HG03135 (cell line): ENCODE measurements around the gene PGPEP1.
"Not testable (repeated sequence)": the region's sequence is repeated elsewhere in the genome, so short reads cannot be mapped to it uniquely, and the experiment has no call there.

Source experiments
- ATAC-seq: cut with Tn5 transposase; IDR thresholded peaks from one replicate; pipeline ENCODE4 v1.9.1; 2021; ENCODE audit warnings: mild to moderate bottlenecking, moderate library complexity; ENCODE audit not compliant: unreplicated experiment

The PGPEP1 gene

GRCh38 chr19:18363787-18364186, 23.4 kb downstream of the PGPEP1 start:
- no peak for ATAC-seq

GRCh38 chr19:18364277-18364825, 24.0 kb downstream of the PGPEP1 start:
- ATAC-seq: not testable (repeated sequence)

GRCh38 chr19:18364826-18365528, 24.6 kb downstream of the PGPEP1 start:
- no peak for ATAC-seq

GRCh38 chr19:18366021-18366435, 25.6 kb downstream of the PGPEP1 start:
- ATAC-seq: no peak

GRCh38 chr19:18368504-18369222, 28.3 kb downstream of the PGPEP1 start:
- ATAC-seq: no peak

GRCh38 chr19:18373407-18373891, 33.1 kb downstream of the PGPEP1 start:
- ATAC-seq: no peak

- peak; percentile 87 for ATAC-seq
Observed at GRCh38 chr19:18373892-18374629, 33.7 kb downstream of the PGPEP1 start.

- ATAC-seq: no peak
Observed at GRCh38 chr19:18377026-18377425, 36.6 kb downstream of the PGPEP1 start.

GRCh38 chr19:18379803-18380747, 39.7 kb downstream of the PGPEP1 start:
- no peak for ATAC-seq

- ATAC-seq: no peak
Observed at GRCh38 chr19:18380843-18381242, 40.4 kb downstream of the PGPEP1 start.

GRCh38 chr19:18383622-18384021, 43.2 kb downstream of the PGPEP1 start:
- ATAC-seq: not testable (repeated sequence)

- no peak for ATAC-seq
Observed at GRCh38 chr19:18384775-18385174, 44.4 kb downstream of the PGPEP1 start.

GRCh38 chr19:18385359-18385674, 44.9 kb downstream of the PGPEP1 start:
- ATAC-seq: no peak

- ATAC-seq: no peak
Observed at GRCh38 chr19:18385675-18386542, 45.5 kb downstream of the PGPEP1 start, which contains the start of gene GDF15. GDF15 (plus strand) TSS chr19:18386158; CDS start chr19:18386190, 32 bp downstream.

GRCh38 chr19:18386543-18387271, 46.3 kb downstream of the PGPEP1 start:
- no peak for ATAC-seq

- ATAC-seq: peak; percentile 71
Observed at GRCh38 chr19:18388100-18388959, 47.9 kb downstream of the PGPEP1 start.

GRCh38 chr19:18388960-18389725, 48.7 kb downstream of the PGPEP1 start:
- no peak for ATAC-seq
